ENCODE measurements around the gene AKAP6.

- peak; percentile 54 to 96 (median 90) for TF ChIP-seq CTCF (IDR thresholded peaks at IDR 0.05)
- TF ChIP-seq POLR2A (IDR thresholded peaks at IDR 0.05), result no peak
These were observed 247.1 kb downstream of the AKAP6 start for GRCh38 chr14:32576088-32576795.
